HepG2 (cell line): ENCODE measurements around the gene DOK1. TPM values are rescaled to one million over a fixed set of nuclear protein-coding genes. Genes with fewer than 3 reads are reported as not detected.

Source experiments
- EED ChIP-seq: sonication (generic); formaldehyde crosslinking; IDR thresholded peaks from 2 replicates; pipeline ENCODE4 v1.5.0; 2020; ENCODE audit warnings: mild to moderate bottlenecking, missing genetic modification reagents
- EZH2 ChIP-seq: conservative IDR thresholded peaks from 2 replicates; pipeline ENCODE4 v1.6.1; 2012; ENCODE audit warnings: mild to moderate bottlenecking, low read depth, low read length, moderate library complexity
- HIVEP1 ChIP-seq: sonication (generic); formaldehyde crosslinking; IDR thresholded peaks from 2 replicates; pipeline ENCODE4 v1.4.0; 2020; ENCODE audit warnings: mild to moderate bottlenecking, missing genetic modification reagents
- HMG20A ChIP-seq: IDR thresholded peaks from 2 replicates; pipeline ENCODE4 v1.6.1; 2016; ENCODE audit warnings: borderline replicate concordance
- HMGA1 ChIP-seq: sonication (generic); formaldehyde crosslinking; conservative IDR thresholded peaks from 2 replicates; pipeline ENCODE4 v1.4.0; 2020; ENCODE audit warnings: missing genetic modification reagents
- MEF2D ChIP-seq: sonication (generic); formaldehyde crosslinking; IDR thresholded peaks from 2 replicates; pipeline ENCODE4 v1.5.1; 2020; ENCODE audit warnings: mild to moderate bottlenecking, missing genetic modification reagents
- POLR2A ChIP-seq, 2 experiments: IDR thresholded peaks; 2 replicates each; pipeline ENCODE4 v1.6.1; 2011; ENCODE audit warnings: low read depth in 2 of 2, low read length in 2 of 2, mild to moderate bottlenecking in 1 of 2, moderate library complexity in 1 of 2; ENCODE audit not compliant: insufficient read depth in 1 of 2
- POLR2AphosphoS5 ChIP-seq: IDR thresholded peaks from 2 replicates; pipeline ENCODE4 v1.6.1; 2012; ENCODE audit warnings: low read depth, low read length
- REXO4 ChIP-seq: sonication (generic); formaldehyde crosslinking; IDR thresholded peaks from 2 replicates; pipeline ENCODE4 v1.8.0; 2022; ENCODE audit warnings: missing genetic modification reagents, mild to moderate bottlenecking, borderline replicate concordance
- TCF7L2 ChIP-seq: IDR thresholded peaks from 2 replicates; pipeline ENCODE4 v1.6.1; 2011; ENCODE audit warnings: mild to moderate bottlenecking, low read depth, low read length, moderate library complexity
- ZBED4 ChIP-seq: sonication (generic); formaldehyde crosslinking; IDR thresholded peaks from 2 replicates; pipeline ENCODE4 v1.4.0; 2020; ENCODE audit warnings: missing genetic modification reagents, borderline replicate concordance
- ZHX1 ChIP-seq: sonication (generic); formaldehyde crosslinking; IDR thresholded peaks from 2 replicates; pipeline ENCODE4 v1.8.1; 2022; ENCODE audit warnings: low read depth, mild to moderate bottlenecking, missing genetic modification reagents
- ZNF441 ChIP-seq: sonication (generic); formaldehyde crosslinking; IDR thresholded peaks from 2 replicates; pipeline ENCODE4 v1.7.0; 2021; ENCODE audit warnings: missing genetic modification reagents, borderline replicate concordance
- ZNF713 ChIP-seq: sonication (generic); formaldehyde crosslinking; IDR thresholded peaks from 2 replicates; pipeline ENCODE4 v1.4.0; 2020; ENCODE audit warnings: mild to moderate bottlenecking, missing genetic modification reagents
- ZNF781 ChIP-seq: sonication (generic); formaldehyde crosslinking; IDR thresholded peaks from 2 replicates; pipeline ENCODE4 v1.5.1; 2020; ENCODE audit warnings: borderline replicate concordance, mild to moderate bottlenecking, missing genetic modification reagents; ENCODE audit errors: not compliant biosample characterization
- ZNF790 ChIP-seq: sonication (generic); formaldehyde crosslinking; IDR thresholded peaks from 2 replicates; pipeline ENCODE4 v1.8.0; 2022; ENCODE audit warnings: missing genetic modification reagents, mild to moderate bottlenecking, borderline replicate concordance
- polyA plus RNA-seq, 8 experiments: library from polyadenylated mRNA; depleted of rRNA in 3 of 8; stranded (reverse) in 7 of 8; unstranded in 1 of 8; fragments of >200 nt; fragmentation: Illumina TruSeq in 4 of 8; extraction: Trizol in 4 of 8; gene quantifications; 2 replicates each; pipeline versions ENCODE4 v1.2.1 to v1.2.3, GENCODE V29; 2011 to 2016; ENCODE audit warnings: low read depth in 4 of 8, missing spikeins in 1 of 8, mixed read lengths in 1 of 8; ENCODE audit not compliant: insufficient read depth in 1 of 8
- total RNA-seq, 5 experiments: library from RNA; depleted of rRNA; stranded (reverse); fragments of >200 nt; fragmentation: Illumina TruSeq; extraction: Trizol; gene quantifications; 2 replicates each; pipeline ENCODE4 v1.2.3, GENCODE V29; 2016; ENCODE audit warnings: low read depth in 1 of 5
- TF ChIP-seq, protein P1 (sequence below): sonication (generic); formaldehyde crosslinking; IDR thresholded peaks from 2 replicates; pipeline ENCODE4 v1.4.0; 2020; ENCODE audit warnings: mild to moderate bottlenecking, missing genetic modification reagents
- TF ChIP-seq, protein P2 (sequence below): sonication (generic); formaldehyde crosslinking; IDR thresholded peaks from 2 replicates; pipeline ENCODE4 v1.9.0; 2021; ENCODE audit warnings: missing genetic modification reagents, borderline replicate concordance

Gene DOK1
- total and polyA plus RNA-seq, 2 of the 13 experiments (the other 11 are each of a cell fraction or from before 2014, with no cell fraction given) = 0.53 to 0.74 TPM

- TF ChIP-seq, protein P1, sequence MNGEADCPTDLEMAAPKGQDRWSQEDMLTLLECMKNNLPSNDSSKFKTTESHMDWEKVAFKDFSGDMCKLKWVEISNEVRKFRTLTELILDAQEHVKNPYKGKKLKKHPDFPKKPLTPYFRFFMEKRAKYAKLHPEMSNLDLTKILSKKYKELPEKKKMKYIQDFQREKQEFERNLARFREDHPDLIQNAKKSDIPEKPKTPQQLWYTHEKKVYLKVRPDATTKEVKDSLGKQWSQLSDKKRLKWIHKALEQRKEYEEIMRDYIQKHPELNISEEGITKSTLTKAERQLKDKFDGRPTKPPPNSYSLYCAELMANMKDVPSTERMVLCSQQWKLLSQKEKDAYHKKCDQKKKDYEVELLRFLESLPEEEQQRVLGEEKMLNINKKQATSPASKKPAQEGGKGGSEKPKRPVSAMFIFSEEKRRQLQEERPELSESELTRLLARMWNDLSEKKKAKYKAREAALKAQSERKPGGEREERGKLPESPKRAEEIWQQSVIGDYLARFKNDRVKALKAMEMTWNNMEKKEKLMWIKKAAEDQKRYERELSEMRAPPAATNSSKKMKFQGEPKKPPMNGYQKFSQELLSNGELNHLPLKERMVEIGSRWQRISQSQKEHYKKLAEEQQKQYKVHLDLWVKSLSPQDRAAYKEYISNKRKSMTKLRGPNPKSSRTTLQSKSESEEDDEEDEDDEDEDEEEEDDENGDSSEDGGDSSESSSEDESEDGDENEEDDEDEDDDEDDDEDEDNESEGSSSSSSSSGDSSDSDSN = no peak
- TF ChIP-seq POLR2AphosphoS5 (no peak), MEF2D (CRISPR knock-in tag) (no peak), HMG20A (CRISPR knock-in tag) (no peak), ZNF781 (CRISPR knock-in tag) (no peak), REXO4 (CRISPR knock-in tag) (0 out of 2 replicates have a peak, but pooled peaks have one; percentile 24), EZH2 (no peak), ZNF790 (CRISPR knock-in tag) (no peak), ZBED4 (CRISPR knock-in tag) (no peak), POLR2A (IDR thresholded peaks at IDR 0.05; ENCODE audit: insufficient read depth in 1 of 2, low read depth in 2 of 2, low read length in 2 of 2) (no peak), EED (CRISPR knock-in tag) (0 out of 2 replicates have a peak, but pooled peaks have one; percentile 4), ZHX1 (0 out of 2 replicates have a peak, but pooled peaks have one; percentile 38), HIVEP1 (CRISPR knock-in tag) (no peak), ZNF441 (no peak), ZNF713 (CRISPR knock-in tag) (0 out of 2 replicates have a peak, but pooled peaks have one; percentile 42), HMGA1 (CRISPR knock-in tag) (no peak), TCF7L2 (no peak)
- TF ChIP-seq, protein P2, sequence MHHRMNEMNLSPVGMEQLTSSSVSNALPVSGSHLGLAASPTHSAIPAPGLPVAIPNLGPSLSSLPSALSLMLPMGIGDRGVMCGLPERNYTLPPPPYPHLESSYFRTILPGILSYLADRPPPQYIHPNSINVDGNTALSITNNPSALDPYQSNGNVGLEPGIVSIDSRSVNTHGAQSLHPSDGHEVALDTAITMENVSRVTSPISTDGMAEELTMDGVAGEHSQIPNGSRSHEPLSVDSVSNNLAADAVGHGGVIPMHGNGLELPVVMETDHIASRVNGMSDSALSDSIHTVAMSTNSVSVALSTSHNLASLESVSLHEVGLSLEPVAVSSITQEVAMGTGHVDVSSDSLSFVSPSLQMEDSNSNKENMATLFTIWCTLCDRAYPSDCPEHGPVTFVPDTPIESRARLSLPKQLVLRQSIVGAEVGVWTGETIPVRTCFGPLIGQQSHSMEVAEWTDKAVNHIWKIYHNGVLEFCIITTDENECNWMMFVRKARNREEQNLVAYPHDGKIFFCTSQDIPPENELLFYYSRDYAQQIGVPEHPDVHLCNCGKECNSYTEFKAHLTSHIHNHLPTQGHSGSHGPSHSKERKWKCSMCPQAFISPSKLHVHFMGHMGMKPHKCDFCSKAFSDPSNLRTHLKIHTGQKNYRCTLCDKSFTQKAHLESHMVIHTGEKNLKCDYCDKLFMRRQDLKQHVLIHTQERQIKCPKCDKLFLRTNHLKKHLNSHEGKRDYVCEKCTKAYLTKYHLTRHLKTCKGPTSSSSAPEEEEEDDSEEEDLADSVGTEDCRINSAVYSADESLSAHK = no peak
Observed at GRCh38 chr2:74554820-74555531, 456 bp downstream of the DOK1 start (continued).
